ENCODE results near the gene DLGAP1.

DNA sequence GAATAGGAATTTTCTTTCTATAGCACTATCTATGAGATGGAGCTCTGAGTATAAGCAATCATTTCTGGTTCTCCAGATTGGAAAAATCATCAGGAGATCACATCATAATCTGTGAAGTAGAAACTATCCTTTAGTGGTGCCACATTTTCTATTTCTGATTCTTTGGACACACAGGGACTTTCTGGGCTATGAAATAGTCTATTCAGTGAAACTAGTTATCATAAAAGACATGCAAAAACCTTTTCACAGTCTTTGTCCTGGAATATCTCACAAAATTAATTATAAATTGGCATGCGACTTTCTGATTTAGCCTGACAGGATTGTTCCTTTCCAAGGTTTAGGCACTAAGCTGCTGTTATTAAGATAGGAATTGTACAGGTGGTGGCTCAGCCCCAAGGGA is 428.6 kb downstream of the DLGAP1 start:
- TF ChIP-seq CREB1 (CRISPR knock-in tag; IDR thresholded peaks at IDR 0.05) (no peak), FOXP1 (CRISPR knock-in tag; IDR thresholded peaks at IDR 0.05; ENCODE audit: borderline replicate concordance) (no peak), ZNF121 (CRISPR knock-in tag; IDR thresholded peaks at IDR 0.05) (no peak), NFYB (CRISPR knock-in tag; conservative IDR thresholded peaks at IDR 0.05; ENCODE audit: low read depth) (no peak), SMAD4 (CRISPR knock-in tag; IDR thresholded peaks at IDR 0.05) (no peak)
- TF ChIP-seq, protein P1, sequence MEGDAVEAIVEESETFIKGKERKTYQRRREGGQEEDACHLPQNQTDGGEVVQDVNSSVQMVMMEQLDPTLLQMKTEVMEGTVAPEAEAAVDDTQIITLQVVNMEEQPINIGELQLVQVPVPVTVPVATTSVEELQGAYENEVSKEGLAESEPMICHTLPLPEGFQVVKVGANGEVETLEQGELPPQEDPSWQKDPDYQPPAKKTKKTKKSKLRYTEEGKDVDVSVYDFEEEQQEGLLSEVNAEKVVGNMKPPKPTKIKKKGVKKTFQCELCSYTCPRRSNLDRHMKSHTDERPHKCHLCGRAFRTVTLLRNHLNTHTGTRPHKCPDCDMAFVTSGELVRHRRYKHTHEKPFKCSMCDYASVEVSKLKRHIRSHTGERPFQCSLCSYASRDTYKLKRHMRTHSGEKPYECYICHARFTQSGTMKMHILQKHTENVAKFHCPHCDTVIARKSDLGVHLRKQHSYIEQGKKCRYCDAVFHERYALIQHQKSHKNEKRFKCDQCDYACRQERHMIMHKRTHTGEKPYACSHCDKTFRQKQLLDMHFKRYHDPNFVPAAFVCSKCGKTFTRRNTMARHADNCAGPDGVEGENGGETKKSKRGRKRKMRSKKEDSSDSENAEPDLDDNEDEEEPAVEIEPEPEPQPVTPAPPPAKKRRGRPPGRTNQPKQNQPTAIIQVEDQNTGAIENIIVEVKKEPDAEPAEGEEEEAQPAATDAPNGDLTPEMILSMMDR (IDR thresholded peaks at IDR 0.05), result no peak
- TF ChIP-seq, protein P2, sequence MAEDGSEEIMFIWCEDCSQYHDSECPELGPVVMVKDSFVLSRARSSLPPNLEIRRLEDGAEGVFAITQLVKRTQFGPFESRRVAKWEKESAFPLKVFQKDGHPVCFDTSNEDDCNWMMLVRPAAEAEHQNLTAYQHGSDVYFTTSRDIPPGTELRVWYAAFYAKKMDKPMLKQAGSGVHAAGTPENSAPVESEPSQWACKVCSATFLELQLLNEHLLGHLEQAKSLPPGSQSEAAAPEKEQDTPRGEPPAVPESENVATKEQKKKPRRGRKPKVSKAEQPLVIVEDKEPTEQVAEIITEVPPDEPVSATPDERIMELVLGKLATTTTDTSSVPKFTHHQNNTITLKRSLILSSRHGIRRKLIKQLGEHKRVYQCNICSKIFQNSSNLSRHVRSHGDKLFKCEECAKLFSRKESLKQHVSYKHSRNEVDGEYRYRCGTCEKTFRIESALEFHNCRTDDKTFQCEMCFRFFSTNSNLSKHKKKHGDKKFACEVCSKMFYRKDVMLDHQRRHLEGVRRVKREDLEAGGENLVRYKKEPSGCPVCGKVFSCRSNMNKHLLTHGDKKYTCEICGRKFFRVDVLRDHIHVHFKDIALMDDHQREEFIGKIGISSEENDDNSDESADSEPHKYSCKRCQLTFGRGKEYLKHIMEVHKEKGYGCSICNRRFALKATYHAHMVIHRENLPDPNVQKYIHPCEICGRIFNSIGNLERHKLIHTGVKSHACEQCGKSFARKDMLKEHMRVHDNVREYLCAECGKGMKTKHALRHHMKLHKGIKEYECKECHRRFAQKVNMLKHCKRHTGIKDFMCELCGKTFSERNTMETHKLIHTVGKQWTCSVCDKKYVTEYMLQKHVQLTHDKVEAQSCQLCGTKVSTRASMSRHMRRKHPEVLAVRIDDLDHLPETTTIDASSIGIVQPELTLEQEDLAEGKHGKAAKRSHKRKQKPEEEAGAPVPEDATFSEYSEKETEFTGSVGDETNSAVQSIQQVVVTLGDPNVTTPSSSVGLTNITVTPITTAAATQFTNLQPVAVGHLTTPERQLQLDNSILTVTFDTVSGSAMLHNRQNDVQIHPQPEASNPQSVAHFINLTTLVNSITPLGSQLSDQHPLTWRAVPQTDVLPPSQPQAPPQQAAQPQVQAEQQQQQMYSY (CRISPR knock-in tag; IDR thresholded peaks at IDR 0.05), result no peak

Data from WTC11 (cell line).